Measurements from ENCODE around the gene SERPINB2.

SERPINB2 gene

GRCh38 chr18:63850636-63851035 is 36.9 kb upstream of the SERPINB2 start:
- no peak overlapping the region for H3K27ac ChIP-seq
- H3K4me1 ChIP-seq = no peaks in the 10 kb centered on the region
- H3K27me3 ChIP-seq (ENCODE audit: control insufficient read depth, insufficient read depth, low read length) = no peaks in the 10 kb centered on the region
- H3K79me2 ChIP-seq = no peaks in the 10 kb centered on the region
- H3K9me3 ChIP-seq (ENCODE audit: control insufficient read depth, low read length) = no peaks in the 10 kb centered on the region
- H3K36me3 ChIP-seq (ENCODE audit: control insufficient read depth, insufficient read depth, low read length) = no peaks in the 10 kb centered on the region
- TF ChIP-seq CTCF (IDR thresholded peaks at IDR 0.05) = no peak
- no peak overlapping the region for H2AFZ ChIP-seq
- H3K4me2 ChIP-seq (ENCODE audit: low read length) = no peak overlapping the region
- no peak overlapping the region for H3K4me3 ChIP-seq (ENCODE audit: low read depth, low read length)
- no peak overlapping the region for H3K9ac ChIP-seq

DNA sequence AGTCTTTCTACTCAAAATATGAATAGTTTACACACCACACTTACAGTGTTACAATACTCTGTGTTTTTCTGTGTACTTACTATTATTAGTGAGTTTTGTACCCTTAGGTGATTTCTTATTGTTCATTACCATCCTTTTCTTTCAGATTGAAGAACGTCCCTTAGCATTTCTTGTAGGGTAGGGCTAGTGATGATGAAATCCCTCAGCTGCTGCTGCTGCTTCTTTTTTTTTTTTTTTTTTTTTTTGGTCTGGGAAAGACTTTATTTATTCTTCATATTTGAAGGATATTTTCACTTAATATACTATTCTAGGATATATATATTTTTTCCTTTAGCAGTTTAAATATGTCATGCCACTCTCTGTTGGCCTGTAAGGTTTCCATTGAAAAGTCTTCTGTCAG is 29.0 kb upstream of the SERPINB2 start:
- Histone ChIP-seq H3K9me3 (ENCODE audit: control insufficient read depth, low read length) (no peaks in the 10 kb centered on the region), H3K4me1 (no peaks in the 10 kb centered on the region), H3K36me3 (ENCODE audit: control insufficient read depth, insufficient read depth, low read length) (no peaks in the 10 kb centered on the region), H3K4me2 (ENCODE audit: low read length) (no peak overlapping the region), H3K79me2 (no peaks in the 10 kb centered on the region), H3K9ac (no peak overlapping the region), H3K27ac (no peak overlapping the region), H2AFZ (no peak overlapping the region), H3K4me3 (ENCODE audit: low read depth, low read length) (no peak overlapping the region), H3K27me3 (ENCODE audit: control insufficient read depth, insufficient read depth, low read length) (no peaks in the 10 kb centered on the region)
- no peak for TF ChIP-seq CTCF (IDR thresholded peaks at IDR 0.05)

DNA sequence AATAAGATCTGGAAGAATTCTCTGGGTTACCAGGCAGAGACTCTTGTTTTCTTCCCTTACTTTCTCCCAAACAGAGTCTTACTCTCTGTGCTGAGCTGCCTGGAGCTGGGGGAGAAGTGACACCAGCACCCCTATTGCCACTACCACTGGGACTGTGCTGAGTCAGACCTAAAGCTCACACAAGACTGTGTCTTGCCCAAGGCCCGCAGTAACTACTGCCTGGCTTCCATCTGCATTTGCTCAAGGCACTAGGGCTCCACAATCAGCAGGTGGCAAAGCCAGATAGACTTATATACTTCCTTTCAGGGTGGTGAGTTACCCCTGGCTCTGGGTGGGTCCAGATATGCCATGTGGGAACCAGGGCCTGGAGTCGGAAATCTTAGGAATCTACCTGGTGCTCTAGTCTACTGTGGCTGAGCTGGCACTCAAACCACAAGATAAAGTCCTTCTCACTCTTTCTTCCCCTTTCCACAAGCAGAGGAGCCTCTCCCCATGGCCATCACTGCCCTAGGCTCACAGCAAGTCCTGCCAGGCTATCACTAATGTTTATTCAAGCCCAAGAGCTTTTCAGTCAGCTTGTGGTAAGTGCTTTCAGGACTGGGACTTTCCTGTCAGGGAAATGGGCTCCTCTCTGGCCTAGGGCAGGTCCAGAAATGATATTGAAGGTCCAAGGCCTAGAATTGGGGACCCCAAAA is 27.6 kb upstream of the SERPINB2 start:
- Histone ChIP-seq H3K9me3 (ENCODE audit: control insufficient read depth, low read length) (no peaks in the 10 kb centered on the region), H3K27ac (no peak overlapping the region), H3K4me3 (ENCODE audit: low read depth, low read length) (no peak overlapping the region), H2AFZ (no peak overlapping the region), H3K4me2 (ENCODE audit: low read length) (no peak overlapping the region), H3K27me3 (ENCODE audit: control insufficient read depth, insufficient read depth, low read length) (no peaks in the 10 kb centered on the region), H3K4me1 (no peaks in the 10 kb centered on the region), H3K79me2 (no peaks in the 10 kb centered on the region), H3K9ac (no peak overlapping the region), H3K36me3 (ENCODE audit: control insufficient read depth, insufficient read depth, low read length) (no peaks in the 10 kb centered on the region)
- TF ChIP-seq CTCF (IDR thresholded peaks at IDR 0.05) = no peak

GRCh38 chr18:63860531-63860930 is 27.0 kb upstream of the SERPINB2 start:
- no peak overlapping the region for H3K9ac ChIP-seq
- no peaks in the 10 kb centered on the region for H3K4me1 ChIP-seq
- H3K4me2 ChIP-seq (ENCODE audit: low read length) = no peak overlapping the region
- H3K27ac ChIP-seq = no peak overlapping the region
- H3K79me2 ChIP-seq = no peaks in the 10 kb centered on the region
- TF ChIP-seq CTCF (IDR thresholded peaks at IDR 0.05) = no peak
- H3K36me3 ChIP-seq (ENCODE audit: control insufficient read depth, insufficient read depth, low read length) = no peaks in the 10 kb centered on the region
- H2AFZ ChIP-seq = no peak overlapping the region
- no peaks in the 10 kb centered on the region for H3K27me3 ChIP-seq (ENCODE audit: control insufficient read depth, insufficient read depth, low read length)
- no peaks in the 10 kb centered on the region for H3K9me3 ChIP-seq (ENCODE audit: control insufficient read depth, low read length)
- H3K4me3 ChIP-seq (ENCODE audit: low read depth, low read length) = no peak overlapping the region

Measured in parathyroid adenoma (tissue), 2 donors.